Keratinocyte (primary cell): Measurements from ENCODE around the gene SLBP. TPM values are rescaled to one million over a fixed set of nuclear protein-coding genes. Genes with fewer than 3 reads are reported as not detected.

Experiments used
- DNase-seq: peaks from one replicate; pipeline ENCODE4 v3.0.0-alpha.2; 2011; ENCODE audit warnings: low read depth, missing footprints, low spot score
- FAIRE-seq: peaks from 2 replicates; lab custom pipeline; 2011; peaks lifted over from hg19 to GRCh38; lab: Jason Lieb, UNC
- H2AFZ ChIP-seq: 2 replicates; pipeline ENCODE4 v1.6.0; 2012; ENCODE audit warnings: low read length, control low read depth, inconsistent platforms; ENCODE audit not compliant: control insufficient read depth
- H3K27ac ChIP-seq: 2 replicates; pipeline ENCODE4 v1.5.1; 2011; ENCODE audit warnings: low read length; ENCODE audit not compliant: control insufficient read depth, insufficient read depth
- H3K27me3 ChIP-seq: 3 replicates; pipeline ENCODE4 v1.6.0; 2011; ENCODE audit warnings: low read length; ENCODE audit not compliant: control insufficient read depth, insufficient read depth; ENCODE audit errors: extremely low read depth
- H3K36me3 ChIP-seq, 2 experiments: 2 replicates in 1 of 2; 3 replicates in 1 of 2; pipeline ENCODE4 v1.5.1; 2011; ENCODE audit warnings: low read length in 2 of 2, mild to moderate bottlenecking in 1 of 2; ENCODE audit not compliant: control insufficient read depth in 2 of 2, insufficient read depth in 2 of 2; ENCODE audit errors: extremely low read depth in 1 of 2
- H3K4me1 ChIP-seq: 3 replicates; pipeline ENCODE4 v1.5.1; 2011; ENCODE audit warnings: low read length; ENCODE audit not compliant: control insufficient read depth, insufficient read depth; ENCODE audit errors: extremely low read depth
- H3K4me2 ChIP-seq: 3 replicates; pipeline ENCODE4 v1.6.0; 2011; ENCODE audit warnings: low read depth, low read length; ENCODE audit not compliant: control insufficient read depth, insufficient read depth; ENCODE audit errors: extremely low read depth
- H3K4me3 ChIP-seq, 3 experiments: fragments of 200-600 bp in 1 of 3; sonication (generic) in 1 of 3; 2 replicates in 2 of 3; 3 replicates in 1 of 3; pipeline ENCODE4 v1.5.1; 2011 to 2016; ENCODE audit warnings: low read length in 3 of 3, mild to moderate bottlenecking in 3 of 3, control low read depth in 2 of 3, inconsistent platforms in 1 of 3, low read depth in 1 of 3, mixed read lengths in 1 of 3, mixed run types in 1 of 3, moderate library complexity in 1 of 3; ENCODE audit not compliant: control insufficient read depth in 2 of 3, insufficient read depth in 2 of 3; ENCODE audit errors: extremely low read depth in 1 of 3
- H3K79me2 ChIP-seq: 2 replicates; pipeline ENCODE4 v1.6.0; 2012; ENCODE audit warnings: low read length; ENCODE audit not compliant: control insufficient read depth, insufficient read depth
- H3K9ac ChIP-seq: 3 replicates; pipeline ENCODE4 v1.6.0; 2011; ENCODE audit warnings: low read length; ENCODE audit not compliant: control insufficient read depth, insufficient read depth; ENCODE audit errors: extremely low read depth
- H3K9me1 ChIP-seq: 3 replicates; pipeline ENCODE4 v1.6.0; 2011; ENCODE audit warnings: low read length; ENCODE audit not compliant: control insufficient read depth, insufficient read depth; ENCODE audit errors: extremely low read depth
- H3K9me3 ChIP-seq: 2 replicates; pipeline ENCODE4 v1.5.1; 2012; ENCODE audit warnings: low read depth, low read length; ENCODE audit not compliant: control insufficient read depth
- H4K20me1 ChIP-seq: 3 replicates; pipeline ENCODE4 v1.6.0; 2011; ENCODE audit warnings: low read length; ENCODE audit not compliant: control insufficient read depth, insufficient read depth; ENCODE audit errors: extremely low read depth
- EZH2 ChIP-seq: IDR thresholded peaks from one replicate; pipeline ENCODE4 v1.6.1; 2012; ENCODE audit warnings: inconsistent platforms, mild to moderate bottlenecking, low read length, moderate library complexity
- dilution Hi-C: fragments of 300-500 bp; cut with MboI; formaldehyde crosslinking; loops from one replicate; pipeline ENCODE4 v1.7.0; 2020; ENCODE audit warnings: low sequenced_read_pairs; ENCODE audit not compliant: extremely low pct_ligation_motif_present
- polyA plus RNA-seq, 5 experiments: library from polyadenylated mRNA; depleted of rRNA in 3 of 5; stranded (reverse) in 3 of 5; stranded (forward) in 1 of 5; unstranded in 1 of 5; fragments of >200 nt; gene quantifications; 1 replicate in 1 of 5; 2 replicates in 3 of 5; 3 replicates in 1 of 5; pipeline versions ENCODE4 v1.2.1 to v1.2.3, GENCODE V29; 2011 to 2012; ENCODE audit warnings: missing spikeins in 2 of 5, low read depth in 1 of 5, low replicate concordance in 1 of 5
- TF ChIP-seq, protein P1 (sequence below), 3 experiments: IDR thresholded peaks in 1 of 3; conservative IDR thresholded peaks in 1 of 3; optimal IDR thresholded peaks in 1 of 3; 2 replicates in 2 of 3; 3 replicates in 1 of 3; pipeline versions ENCODE3 to v1.5.1; 2011; ENCODE audit warnings: low read length in 3 of 3, mild to moderate bottlenecking in 3 of 3, moderate library complexity in 2 of 3, control low read depth in 1 of 3, inconsistent platforms in 1 of 3; ENCODE audit not compliant: insufficient read depth in 2 of 3; ENCODE audit errors: extremely low read depth in 1 of 3

SLBP gene
- polyA plus RNA-seq, 1 donor (not counting 4 experiments of a cell fraction or from before 2014, with no cell fraction given): 90.6 TPM

DNA sequence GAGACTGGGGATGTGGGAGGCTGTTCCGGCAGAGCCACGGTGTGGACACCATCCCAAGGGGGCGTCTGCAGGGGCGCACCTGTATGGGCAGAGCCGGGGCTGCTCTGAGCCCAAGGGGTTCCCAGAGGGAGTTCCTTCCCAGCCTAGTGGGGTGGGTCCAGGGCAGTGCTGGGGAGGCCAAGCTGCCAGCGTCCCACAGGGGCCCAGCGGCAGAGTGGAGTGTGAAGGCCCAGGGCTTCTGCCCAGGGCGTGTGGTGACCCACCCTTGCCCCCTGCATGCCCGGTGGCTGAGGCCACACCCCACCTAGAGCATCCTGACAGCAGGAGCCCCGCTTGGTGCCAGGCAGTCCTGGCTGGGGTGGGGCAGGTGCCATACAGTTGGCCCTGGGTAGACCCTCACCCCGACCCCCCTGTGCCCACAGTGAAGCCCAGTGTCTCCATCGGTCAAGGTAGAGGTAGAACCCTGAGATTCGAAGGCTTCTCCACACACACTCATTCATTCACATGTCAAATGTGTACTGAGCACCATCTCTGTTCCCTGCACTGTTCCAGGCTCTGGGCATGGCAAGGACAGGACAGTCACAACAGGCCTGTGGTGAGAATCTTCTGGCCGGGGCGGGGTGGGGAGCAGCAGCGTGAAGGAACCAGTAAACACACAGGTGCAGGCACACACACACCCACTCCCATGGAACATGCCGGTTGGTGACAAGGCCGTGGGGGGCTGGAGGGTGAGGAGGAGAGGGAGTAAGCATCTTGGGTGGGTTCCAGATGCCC is 38.4 kb upstream of the SLBP start:
- no peak overlapping the region for H3K4me3 ChIP-seq
- H3K4me1 ChIP-seq: peaks cover 40% of the 10 kb centered on the region
- DNase-seq (no peak), FAIRE-seq (no peak)
- H3K27ac ChIP-seq: no peak overlapping the region
- no peaks in the 10 kb centered on the region for H3K9me3 ChIP-seq
- H3K9me1 ChIP-seq: no peaks in the 10 kb centered on the region
- H4K20me1 ChIP-seq: no peaks in the 10 kb centered on the region
- TF ChIP-seq, protein P1, sequence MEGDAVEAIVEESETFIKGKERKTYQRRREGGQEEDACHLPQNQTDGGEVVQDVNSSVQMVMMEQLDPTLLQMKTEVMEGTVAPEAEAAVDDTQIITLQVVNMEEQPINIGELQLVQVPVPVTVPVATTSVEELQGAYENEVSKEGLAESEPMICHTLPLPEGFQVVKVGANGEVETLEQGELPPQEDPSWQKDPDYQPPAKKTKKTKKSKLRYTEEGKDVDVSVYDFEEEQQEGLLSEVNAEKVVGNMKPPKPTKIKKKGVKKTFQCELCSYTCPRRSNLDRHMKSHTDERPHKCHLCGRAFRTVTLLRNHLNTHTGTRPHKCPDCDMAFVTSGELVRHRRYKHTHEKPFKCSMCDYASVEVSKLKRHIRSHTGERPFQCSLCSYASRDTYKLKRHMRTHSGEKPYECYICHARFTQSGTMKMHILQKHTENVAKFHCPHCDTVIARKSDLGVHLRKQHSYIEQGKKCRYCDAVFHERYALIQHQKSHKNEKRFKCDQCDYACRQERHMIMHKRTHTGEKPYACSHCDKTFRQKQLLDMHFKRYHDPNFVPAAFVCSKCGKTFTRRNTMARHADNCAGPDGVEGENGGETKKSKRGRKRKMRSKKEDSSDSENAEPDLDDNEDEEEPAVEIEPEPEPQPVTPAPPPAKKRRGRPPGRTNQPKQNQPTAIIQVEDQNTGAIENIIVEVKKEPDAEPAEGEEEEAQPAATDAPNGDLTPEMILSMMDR (optimal IDR thresholded peaks at IDR 0.05 in 1 of 3, IDR thresholded peaks at IDR 0.05 in 1 of 3, conservative IDR thresholded peaks at IDR 0.05 in 1 of 3; ENCODE audit: extremely low read depth in 1 of 3, insufficient read depth in 2 of 3, low read length in 3 of 3): no peak
- TF ChIP-seq EZH2: no peak
- dilution Hi-C loops: no loop called here
- no peak overlapping the region for H2AFZ ChIP-seq
- H3K4me2 ChIP-seq: no peak overlapping the region
- no peaks in the 10 kb centered on the region for H3K27me3 ChIP-seq
- H3K36me3 ChIP-seq: no peaks in the 10 kb centered on the region
- no peak overlapping the region for H3K9ac ChIP-seq
- no peaks in the 10 kb centered on the region for H3K79me2 ChIP-seq

DNA sequence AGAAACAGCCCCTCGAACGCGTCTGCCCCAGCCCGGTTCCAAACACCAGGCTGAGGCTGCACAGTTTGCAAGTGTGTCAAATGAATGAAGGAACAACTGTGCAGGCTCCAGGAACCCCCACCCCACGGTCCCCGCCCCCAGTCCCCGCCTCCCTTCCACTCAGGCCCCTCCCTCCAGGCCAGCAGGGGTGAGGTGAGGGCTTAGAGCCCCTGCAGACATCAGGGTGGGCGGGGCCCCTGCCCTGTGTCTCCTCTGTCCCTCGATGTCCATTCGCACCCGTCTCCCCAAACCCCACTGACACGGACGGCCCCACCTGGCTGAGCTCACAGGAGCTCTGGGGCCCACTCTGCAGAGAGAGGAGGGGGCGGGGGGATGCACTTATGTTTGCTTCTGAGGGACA is 37.7 kb upstream of the SLBP start:
- H3K9me3 ChIP-seq: no peaks in the 10 kb centered on the region
- H2AFZ ChIP-seq: no peak overlapping the region
- H3K4me3 ChIP-seq: no peak overlapping the region
- FAIRE-seq (no peak), DNase-seq (no peak)
- peaks cover 40% of the 10 kb centered on the region for H3K4me1 ChIP-seq
- no peaks in the 10 kb centered on the region for H3K36me3 ChIP-seq
- no peak overlapping the region for H3K4me2 ChIP-seq
- no peak for TF ChIP-seq EZH2
- TF ChIP-seq, protein P1 (optimal IDR thresholded peaks at IDR 0.05 in 1 of 3, IDR thresholded peaks at IDR 0.05 in 1 of 3, conservative IDR thresholded peaks at IDR 0.05 in 1 of 3; ENCODE audit: extremely low read depth in 1 of 3, insufficient read depth in 2 of 3, low read length in 3 of 3): no peak
- H3K27me3 ChIP-seq: no peaks in the 10 kb centered on the region
- H3K79me2 ChIP-seq: no peaks in the 10 kb centered on the region
- dilution Hi-C loops: no loop called here
- H4K20me1 ChIP-seq: no peaks in the 10 kb centered on the region
- no peak overlapping the region for H3K27ac ChIP-seq
- H3K9me1 ChIP-seq: no peaks in the 10 kb centered on the region
- H3K9ac ChIP-seq: no peak overlapping the region
